Naive B cell (primary cell): Measurements from ENCODE around the gene SCAMP4. TPM values are rescaled to one million over a fixed set of nuclear protein-coding genes. Genes with fewer than 3 reads are reported as not detected.
A peak's percentile ranks its signal among the peaks of the same experiment; 100 is the strongest.

Source experiments
- ATAC-seq, 2 donors: fragments of 150-1000 bp; cut with Tn5 transposase; 2 replicates each; pipeline ENCODE4 v1.10.0; 2021; ENCODE audit warnings: low read depth in 2 of 2, mild to moderate bottlenecking in 2 of 2, moderate library complexity in 2 of 2
- DNase-seq: peaks from one replicate; pipeline ENCODE4 v3.0.0; 2022
- H3K27ac Mint-ChIP-seq, 6 donors: one replicate each; pipeline ENCODE4 v1.8.0; 2020 to 2022; ENCODE audit warnings: mild to moderate bottlenecking in 6 of 6, mixed read lengths in 6 of 6, moderate library complexity in 5 of 6, inconsistent platforms in 2 of 6
- H3K27me3 Mint-ChIP-seq, 3 donors: one replicate each; pipeline ENCODE4 v1.8.0; 2021 to 2022; ENCODE audit warnings: mixed read lengths in 3 of 3, mild to moderate bottlenecking in 1 of 3
- H3K36me3 Mint-ChIP-seq, 2 donors: one replicate each; pipeline ENCODE4 v1.8.0; 2020 to 2022; ENCODE audit warnings: mixed read lengths in 2 of 2, inconsistent platforms in 1 of 2, mild to moderate bottlenecking in 1 of 2
- H3K4me1 Mint-ChIP-seq, 3 donors: one replicate each; pipeline ENCODE4 v1.8.0; 2020 to 2022; ENCODE audit warnings: mixed read lengths in 3 of 3, inconsistent platforms in 1 of 3, mild to moderate bottlenecking in 1 of 3, moderate library complexity in 1 of 3
- H3K4me3 Mint-ChIP-seq, 8 donors: one replicate each; pipeline ENCODE4 v1.8.0; 2020 to 2022; ENCODE audit warnings: mild to moderate bottlenecking in 8 of 8, mixed read lengths in 8 of 8, moderate library complexity in 8 of 8, inconsistent platforms in 2 of 8
- H3K9me3 Mint-ChIP-seq, 7 donors: one replicate each; pipeline ENCODE4 v1.8.0; 2020 to 2022; ENCODE audit warnings: mixed read lengths in 7 of 7, mild to moderate bottlenecking in 5 of 7, inconsistent platforms in 2 of 7, moderate library complexity in 1 of 7
- polyA plus RNA-seq, 6 donors: library from polyadenylated mRNA; unstranded; fragments of 300-500 nt; fragmentation: Illumina TruSeq; gene quantifications; one replicate each; pipeline ENCODE4 v1.2.3, GENCODE V29; 2021; ENCODE audit warnings: low read depth in 6 of 6

SCAMP4 gene
- polyA plus RNA-seq, 6 donors from 2014 or later, result 18.9 to 35.1 (median 25.6) TPM

DNA sequence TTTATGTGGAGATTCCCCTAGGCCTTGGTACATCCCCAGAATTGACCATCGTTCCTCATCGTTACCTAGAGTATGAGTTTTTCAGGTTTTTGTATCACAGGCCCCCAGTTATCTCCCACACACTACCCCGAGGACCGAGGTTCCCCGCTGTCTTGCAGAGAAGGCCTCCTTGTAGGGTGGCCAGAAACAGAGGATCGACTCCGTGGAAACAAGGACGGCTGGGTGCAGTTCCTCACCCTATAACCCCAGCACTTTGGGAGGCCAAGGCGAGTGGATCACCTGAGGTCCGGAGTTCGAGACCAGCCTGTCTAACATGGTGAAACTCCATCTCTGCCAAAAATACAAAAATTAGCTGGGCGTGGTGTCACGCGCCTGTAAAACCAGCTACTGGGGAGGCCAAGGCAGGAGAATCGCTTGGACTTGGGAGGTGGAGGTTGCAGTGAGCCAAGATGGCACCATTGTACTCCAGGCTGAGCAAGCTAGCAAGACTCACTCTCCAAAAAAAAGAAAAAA is 720 bp downstream of the SCAMP4 start:
- no peaks in the 10 kb centered on the region for H3K36me3 Mint-ChIP-seq
- H3K4me3 Mint-ChIP-seq, result peak overlapping the region; percentile 85 to 94 (median 90)
- no peaks in the 10 kb centered on the region for H3K27me3 Mint-ChIP-seq
- no peaks in the 10 kb centered on the region for H3K9me3 Mint-ChIP-seq
- ATAC-seq, result no peak
- H3K4me1 Mint-ChIP-seq, result peaks cover 38 to 68% (median 66%) of the 10 kb centered on the region in 3 donors
- no peak for DNase-seq
- H3K27ac Mint-ChIP-seq, result peak overlapping the region; percentile 63 to 99 (median 93)

DNA sequence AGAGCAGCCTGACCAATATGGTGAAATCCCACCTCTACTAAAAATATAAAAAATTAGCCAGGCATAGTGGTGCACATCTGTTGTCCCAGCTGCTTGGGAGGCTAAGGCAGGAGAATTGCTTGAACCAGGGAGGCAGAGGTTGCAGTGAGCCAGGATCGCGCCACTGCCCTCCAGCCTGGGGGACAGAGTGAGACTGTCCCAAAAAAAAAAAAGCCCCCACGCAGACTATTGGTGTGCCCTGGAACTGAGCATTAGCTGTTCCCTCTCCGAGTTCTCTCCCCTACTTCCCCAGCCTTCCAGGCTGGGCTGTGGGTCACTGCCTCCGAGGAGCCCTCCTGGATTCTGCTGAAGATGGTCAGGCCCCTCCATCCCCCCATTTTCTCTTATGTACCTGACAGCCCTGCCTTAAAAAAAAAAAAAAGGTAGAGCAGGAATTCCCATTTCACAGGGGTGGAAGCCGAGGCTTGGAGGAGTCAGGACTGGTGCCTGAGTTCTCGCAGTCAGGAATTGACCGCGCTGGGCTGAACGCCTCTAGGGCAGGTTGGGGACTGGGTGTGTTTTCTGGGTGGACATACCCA is 1.9 kb downstream of the SCAMP4 start:
- peaks cover 35 to 67% (median 62%) of the 10 kb centered on the region in 3 donors for H3K4me1 Mint-ChIP-seq
- no peaks in the 10 kb centered on the region for H3K36me3 Mint-ChIP-seq
- H3K27me3 Mint-ChIP-seq, result no peaks in the 10 kb centered on the region
- H3K4me3 Mint-ChIP-seq, result peak overlapping the region in 7 of 8 donors; percentile 24 to 70 (median 49)
- H3K9me3 Mint-ChIP-seq, result no peaks in the 10 kb centered on the region
- no peak for DNase-seq
- no peak for ATAC-seq
- no peak overlapping the region for H3K27ac Mint-ChIP-seq

GRCh38 chr19:1907563-1908363 is 2.6 kb downstream of the SCAMP4 start:
- Mint-ChIP-seq H3K27ac (no peak overlapping the region), H3K9me3 (no peaks in the 10 kb centered on the region), H3K36me3 (no peaks in the 10 kb centered on the region), H3K27me3 (no peaks in the 10 kb centered on the region), H3K4me1 (peaks cover 35 to 65% (median 62%) of the 10 kb centered on the region in 3 donors), H3K4me3 (peak overlapping the region in 3 of 8 donors; percentile 6 to 70 (median 44))
- ATAC-seq (no peak), DNase-seq (no peak)

- DNase-seq (no peak), ATAC-seq (no peak)
- H3K27me3 Mint-ChIP-seq, result no peaks in the 10 kb centered on the region
- H3K4me1 Mint-ChIP-seq, result peaks cover 35 to 60% (median 56%) of the 10 kb centered on the region in 3 donors
- no peaks in the 10 kb centered on the region for H3K36me3 Mint-ChIP-seq
- H3K9me3 Mint-ChIP-seq, result no peaks in the 10 kb centered on the region
- H3K27ac Mint-ChIP-seq, result peak overlapping the region in 1 of 6 donors; percentile 54
- peak overlapping the region in 1 of 8 donors; percentile 76 for H3K4me3 Mint-ChIP-seq
Measured at GRCh38 chr19:1908364-1908678, 3.1 kb downstream of the SCAMP4 start.

DNA sequence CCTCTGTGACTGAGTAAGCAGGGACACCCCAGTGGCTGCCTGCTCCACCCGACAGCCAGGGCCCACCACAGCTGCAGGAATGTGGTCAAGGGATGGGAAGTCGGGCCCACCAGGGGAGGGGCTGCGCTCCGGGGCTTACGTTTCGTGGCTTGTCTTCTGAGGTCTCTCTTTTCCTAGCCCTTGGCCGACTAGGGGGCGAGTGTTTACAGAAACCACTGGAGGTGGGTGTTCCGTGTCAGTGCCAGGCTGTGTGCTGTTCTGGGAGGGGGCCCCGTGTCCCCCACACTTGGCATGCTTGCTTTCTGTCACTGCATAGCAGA is 4.5 kb downstream of the SCAMP4 start:
- ATAC-seq (no peak), DNase-seq (no peak)
- H3K9me3 Mint-ChIP-seq, result no peaks in the 10 kb centered on the region
- peak overlapping the region in 4 of 8 donors; percentile 25 to 73 (median 54) for H3K4me3 Mint-ChIP-seq
- peak overlapping the region in 4 of 6 donors; percentile 53 to 74 (median 64) for H3K27ac Mint-ChIP-seq
- H3K27me3 Mint-ChIP-seq, result no peaks in the 10 kb centered on the region
- H3K4me1 Mint-ChIP-seq, result peaks cover 24 to 47% (median 43%) of the 10 kb centered on the region in 3 donors
- no peaks in the 10 kb centered on the region for H3K36me3 Mint-ChIP-seq

DNA sequence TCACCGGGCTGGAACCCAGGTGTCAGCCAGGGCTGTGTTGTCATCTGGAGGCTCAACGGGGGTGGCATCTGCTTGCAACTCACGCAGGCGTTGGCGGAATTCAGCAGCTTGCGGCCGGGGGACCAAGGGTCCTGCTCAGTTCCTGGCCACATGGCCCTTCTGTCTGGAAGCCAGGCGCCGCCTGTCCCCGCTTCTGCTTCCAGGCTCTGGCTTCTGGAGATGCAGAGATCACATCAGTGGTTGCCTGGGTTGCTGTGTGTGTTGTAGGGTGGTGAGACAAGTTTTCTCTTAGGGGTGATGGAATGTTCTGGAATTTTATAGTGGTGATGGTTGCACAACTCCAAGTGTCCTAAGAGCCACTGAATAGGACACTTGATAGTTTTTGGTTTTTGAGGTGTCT is 5.0 kb downstream of the SCAMP4 start:
- Mint-ChIP-seq H3K27ac (peak overlapping the region in 4 of 6 donors; percentile 33 to 61 (median 56)), H3K36me3 (no peaks in the 10 kb centered on the region), H3K4me3 (peak overlapping the region in 5 of 8 donors; percentile 32 to 59 (median 50)), H3K27me3 (no peaks in the 10 kb centered on the region), H3K4me1 (peaks cover 24 to 45% (median 40%) of the 10 kb centered on the region in 3 donors), H3K9me3 (no peaks in the 10 kb centered on the region)
- ATAC-seq (no peak), DNase-seq (no peak)

DNA sequence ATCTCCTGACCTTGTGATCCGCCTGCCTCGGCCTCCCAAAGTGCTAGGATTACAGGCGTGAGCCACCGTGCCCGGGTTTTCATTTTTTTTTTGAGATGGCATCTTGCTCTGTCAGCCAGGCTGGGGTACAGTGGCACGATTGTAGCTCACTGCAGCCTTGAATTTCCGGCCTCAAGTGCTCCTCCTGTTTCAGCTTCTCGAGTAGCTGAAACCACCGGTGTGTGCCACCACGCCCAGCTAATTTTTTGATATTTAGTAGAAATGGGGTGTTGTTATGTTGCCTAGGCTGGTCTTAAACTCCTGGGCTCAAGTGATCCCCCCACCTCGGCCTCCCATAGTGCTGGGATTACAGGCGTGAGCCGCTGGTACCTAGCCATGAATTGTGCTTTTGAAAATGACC is 5.9 kb downstream of the SCAMP4 start:
- ATAC-seq (no peak), DNase-seq (no peak)
- Mint-ChIP-seq H3K9me3 (no peaks in the 10 kb centered on the region), H3K36me3 (no peaks in the 10 kb centered on the region), H3K27ac (peak overlapping the region in 1 of 6 donors; percentile 50), H3K4me3 (no peak overlapping the region), H3K27me3 (no peaks in the 10 kb centered on the region), H3K4me1 (peaks cover 18 to 39% (median 39%) of the 10 kb centered on the region in 3 donors)

DNA sequence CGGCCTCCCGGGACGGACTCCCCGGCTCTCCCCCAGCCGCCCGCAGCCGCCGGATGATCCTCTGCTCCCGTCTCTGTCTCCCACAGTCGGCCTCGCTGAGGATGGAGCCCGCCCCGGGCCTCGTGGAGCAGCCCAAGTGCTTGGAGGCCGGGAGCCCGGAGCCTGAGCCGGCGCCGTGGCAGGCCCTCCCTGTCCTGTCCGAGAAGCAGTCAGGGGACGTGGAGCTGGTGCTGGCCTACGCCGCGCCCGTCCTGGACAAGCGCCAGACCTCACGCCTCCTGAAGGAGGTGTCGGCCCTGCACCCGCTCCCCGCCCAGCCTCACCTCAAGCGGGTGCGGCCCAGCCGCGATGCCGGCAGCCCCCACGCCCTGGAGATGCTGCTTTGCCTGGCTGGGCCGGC is 6.8 kb downstream of the SCAMP4 start:
- H3K27ac Mint-ChIP-seq, result no peak overlapping the region
- no peak overlapping the region for H3K4me3 Mint-ChIP-seq
- no peaks in the 10 kb centered on the region for H3K9me3 Mint-ChIP-seq
- H3K27me3 Mint-ChIP-seq, result no peaks in the 10 kb centered on the region
- no peak for DNase-seq
- peaks cover 18 to 35% (median 33%) of the 10 kb centered on the region in 3 donors for H3K4me1 Mint-ChIP-seq
- H3K36me3 Mint-ChIP-seq, result no peaks in the 10 kb centered on the region
- no peak for ATAC-seq

GRCh38 chr19:1912760-1913505 is 7.7 kb downstream of the SCAMP4 start:
- Mint-ChIP-seq H3K9me3 (no peaks in the 10 kb centered on the region), H3K36me3 (no peaks in the 10 kb centered on the region), H3K4me1 (peaks cover 19 to 36% (median 25%) of the 10 kb centered on the region in 3 donors), H3K27me3 (no peaks in the 10 kb centered on the region), H3K27ac (no peak overlapping the region), H3K4me3 (peak overlapping the region in 1 of 8 donors; percentile 29)
- DNase-seq, result no peak
- ATAC-seq, result no peak

- Mint-ChIP-seq H3K9me3 (no peaks in the 10 kb centered on the region), H3K4me3 (no peak overlapping the region), H3K36me3 (no peaks in the 10 kb centered on the region), H3K27ac (no peak overlapping the region), H3K4me1 (peaks cover 17 to 29% (median 21%) of the 10 kb centered on the region in 3 donors), H3K27me3 (no peaks in the 10 kb centered on the region)
- DNase-seq (no peak), ATAC-seq (no peak)
Measured at GRCh38 chr19:1913781-1914577, 8.8 kb downstream of the SCAMP4 start.

DNA sequence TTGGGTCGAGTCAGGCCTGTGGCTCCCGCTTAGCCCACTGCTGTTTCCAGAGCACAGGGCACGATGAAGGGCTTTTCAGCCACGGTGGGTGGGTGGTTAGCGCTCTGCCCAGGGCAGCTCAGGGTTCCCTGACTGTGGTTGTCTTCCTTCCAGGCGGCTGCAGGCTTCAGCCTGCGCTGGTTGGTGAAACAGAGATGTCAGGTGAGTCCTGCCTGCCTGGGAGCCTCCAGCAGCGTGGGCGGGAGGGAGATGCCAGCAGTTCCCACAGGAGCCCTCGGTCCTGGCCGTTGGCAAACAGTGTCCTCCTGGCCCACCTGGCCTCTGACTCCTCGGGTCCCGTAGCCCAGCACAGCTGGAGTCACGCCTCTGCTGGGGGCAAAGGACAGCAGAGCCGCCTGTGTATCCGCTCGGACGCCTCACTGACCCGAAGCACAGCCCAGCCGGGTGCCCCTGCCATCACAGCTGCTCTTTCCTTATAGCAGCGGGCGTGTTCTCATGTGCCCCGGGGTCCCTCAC is 9.7 kb downstream of the SCAMP4 start:
- Mint-ChIP-seq H3K4me1 (peaks cover 9 to 20% (median 12%) of the 10 kb centered on the region in 3 donors), H3K27ac (no peak overlapping the region), H3K27me3 (no peaks in the 10 kb centered on the region), H3K4me3 (no peak overlapping the region), H3K9me3 (no peaks in the 10 kb centered on the region), H3K36me3 (no peaks in the 10 kb centered on the region)
- ATAC-seq, result no peak
- no peak for DNase-seq

GRCh38 chr19:1917146-1917545 is 11.9 kb downstream of the SCAMP4 start:
- Mint-ChIP-seq H3K36me3 (no peaks in the 10 kb centered on the region), H3K4me1 (peaks cover 5 to 7% (median 5%) of the 10 kb centered on the region in 3 donors), H3K27ac (peak overlapping the region in 2 of 6 donors; percentile 36 to 41), H3K27me3 (no peaks in the 10 kb centered on the region), H3K4me3 (no peak overlapping the region), H3K9me3 (no peaks in the 10 kb centered on the region)
- DNase-seq (no peak), ATAC-seq (no peak)

DNA sequence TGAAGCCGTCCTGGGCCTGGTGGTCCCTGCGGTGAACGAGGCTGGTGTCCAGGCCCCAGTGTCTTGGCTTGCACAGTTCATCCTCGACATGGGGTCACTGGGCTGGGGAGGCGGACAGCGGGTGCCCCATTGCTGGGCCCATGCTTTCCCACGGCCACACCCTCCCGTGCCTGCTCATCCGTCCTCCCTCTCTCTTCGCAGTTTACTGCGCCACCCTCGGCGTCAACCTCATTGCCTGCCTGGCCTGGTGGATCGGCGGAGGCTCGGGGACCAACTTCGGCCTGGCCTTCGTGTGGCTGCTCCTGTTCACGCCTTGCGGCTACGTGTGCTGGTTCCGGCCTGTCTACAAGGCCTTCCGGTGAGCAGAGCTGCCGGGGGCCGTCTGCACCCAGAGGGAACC is 12.7 kb downstream of the SCAMP4 start:
- no peaks in the 10 kb centered on the region for H3K36me3 Mint-ChIP-seq
- H3K27ac Mint-ChIP-seq, result no peak overlapping the region
- H3K27me3 Mint-ChIP-seq, result no peaks in the 10 kb centered on the region
- H3K4me1 Mint-ChIP-seq, result peaks cover 5 to 7% (median 5%) of the 10 kb centered on the region in 3 donors
- ATAC-seq (no peak), DNase-seq (no peak)
- H3K9me3 Mint-ChIP-seq, result no peaks in the 10 kb centered on the region
- H3K4me3 Mint-ChIP-seq, result no peak overlapping the region
